Esophagus squamous epithelium (tissue), 5 donors: ENCODE measurements around the gene SIDT1. TPM values are rescaled to one million over a fixed set of nuclear protein-coding genes. Genes with fewer than 3 reads are reported as not detected.

Experiments
- DNase-seq: peaks from one replicate; lab custom pipeline; 2025; lab: John Stamatoyannopoulos, UW
- H3K27ac ChIP-seq, 4 donors: fragments of 200-600 bp; sonication (generic); one replicate each; pipeline ENCODE4 v1.5.1; 2016 to 2019; ENCODE audit warnings: mild to moderate bottlenecking in 1 of 4
- H3K27me3 ChIP-seq, 4 donors: fragments of 200-600 bp; sonication (generic); 1 replicate in 3 of 4; 2 replicates in 1 of 4; pipeline versions ENCODE4 v1.5.1 to v1.6.0; 2017 to 2021; ENCODE audit warnings: antibody characterized with exemption in 1 of 4
- H3K36me3 ChIP-seq, 3 donors: fragments of 200-600 bp; sonication (generic); one replicate each; pipeline ENCODE4 v1.5.1; 2016 to 2019
- H3K4me1 ChIP-seq, 3 donors: fragments of 200-600 bp; sonication (generic); one replicate each; pipeline ENCODE4 v1.5.1; 2017 to 2019
- H3K4me3 ChIP-seq, 4 donors: fragments of 200-600 bp; sonication (generic); 1 replicate in 3 of 4; 2 replicates in 1 of 4; pipeline ENCODE4 v1.5.1; 2016 to 2019; ENCODE audit warnings: mild to moderate bottlenecking in 2 of 4, moderate library complexity in 1 of 4
- H3K9me3 ChIP-seq, 3 donors: fragments of 200-600 bp; sonication (generic); one replicate each; pipeline ENCODE4 v1.5.1; 2016 to 2019
- POLR2A ChIP-seq, 4 donors: fragments of 450-650 bp; IDR thresholded peaks; one replicate each; pipeline ENCODE4 v1.6.1; 2017; ENCODE audit warnings: antibody characterized with exemption in 4 of 4, mild to moderate bottlenecking in 4 of 4, moderate library complexity in 3 of 4
- WGBS, 2 donors: methylation state at CpG; one replicate each; pipeline ENCODE4 v1.1.5; 2018; 5-methylcytosine and 5-hydroxymethylcytosine counted together
- intact Hi-C: fragments of 100-400 bp; cut with DNase I; formaldehyde crosslinking; loops from one replicate; pipeline ENCODE4 v1.15.0; 2022
- total RNA-seq, 4 donors: library from RNA; depleted of rRNA; stranded (reverse); fragments of >200 nt; gene quantifications; one replicate each; pipeline ENCODE4 v1.1.0, GENCODE V29; 2016
- TF ChIP-seq, protein P1 (sequence below), 6 experiments: fragments of 450-650 bp in 4 of 6; fragments of 200-600 bp in 2 of 6; sonication (generic) in 2 of 6; IDR thresholded peaks; one replicate each; pipeline ENCODE4 v1.5.1; 2016 to 2019; ENCODE audit warnings: antibody characterized with exemption in 6 of 6, mild to moderate bottlenecking in 4 of 6, moderate library complexity in 4 of 6
- donor health status: DM: yes; HTN: yes; CAD: no.

SIDT1 gene
- total RNA-seq, 4 donors from 2014 or later, result 3.8 to 4.4 (median 4.3) TPM

DNA sequence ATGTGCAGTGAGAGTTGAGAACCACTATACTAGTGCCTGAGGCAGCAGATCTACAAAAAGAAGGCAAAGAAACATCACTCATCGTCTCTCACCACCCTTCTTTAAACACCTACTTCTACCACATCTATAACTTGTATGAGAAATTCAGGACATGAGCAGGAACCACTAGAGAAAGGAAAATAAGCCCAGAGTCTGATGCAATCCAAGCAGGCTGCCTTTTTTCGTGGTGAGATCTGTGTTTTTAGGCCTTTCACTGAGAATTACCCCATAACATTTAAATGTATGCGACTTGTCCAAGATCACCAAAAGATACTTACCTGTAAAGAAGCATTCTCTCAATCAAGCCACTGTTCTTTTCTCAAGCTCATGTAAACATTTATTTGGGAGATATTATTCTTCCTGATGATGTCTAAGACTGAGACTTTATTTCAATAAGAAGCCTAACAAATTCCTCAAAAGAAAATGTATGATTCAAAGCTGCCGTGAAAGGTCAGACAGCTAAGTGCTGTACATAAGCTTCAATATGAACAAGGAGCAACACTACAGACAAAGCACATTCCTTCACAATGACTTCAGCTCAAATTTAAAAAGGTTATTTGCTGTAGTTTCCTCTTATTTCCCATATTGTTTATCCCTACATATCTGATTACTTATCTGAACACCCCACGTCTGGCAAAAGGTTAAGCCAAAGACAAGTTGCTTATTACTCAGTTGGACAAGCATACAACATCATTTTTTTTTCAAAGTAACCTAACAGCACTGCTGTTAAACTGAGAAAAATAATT is 33.9 kb upstream of the SIDT1 start:
- H3K27me3 ChIP-seq, result no peaks in the 10 kb centered on the region
- no peak for DNase-seq
- no peaks in the 10 kb centered on the region for H3K4me1 ChIP-seq
- TF ChIP-seq, protein P1, sequence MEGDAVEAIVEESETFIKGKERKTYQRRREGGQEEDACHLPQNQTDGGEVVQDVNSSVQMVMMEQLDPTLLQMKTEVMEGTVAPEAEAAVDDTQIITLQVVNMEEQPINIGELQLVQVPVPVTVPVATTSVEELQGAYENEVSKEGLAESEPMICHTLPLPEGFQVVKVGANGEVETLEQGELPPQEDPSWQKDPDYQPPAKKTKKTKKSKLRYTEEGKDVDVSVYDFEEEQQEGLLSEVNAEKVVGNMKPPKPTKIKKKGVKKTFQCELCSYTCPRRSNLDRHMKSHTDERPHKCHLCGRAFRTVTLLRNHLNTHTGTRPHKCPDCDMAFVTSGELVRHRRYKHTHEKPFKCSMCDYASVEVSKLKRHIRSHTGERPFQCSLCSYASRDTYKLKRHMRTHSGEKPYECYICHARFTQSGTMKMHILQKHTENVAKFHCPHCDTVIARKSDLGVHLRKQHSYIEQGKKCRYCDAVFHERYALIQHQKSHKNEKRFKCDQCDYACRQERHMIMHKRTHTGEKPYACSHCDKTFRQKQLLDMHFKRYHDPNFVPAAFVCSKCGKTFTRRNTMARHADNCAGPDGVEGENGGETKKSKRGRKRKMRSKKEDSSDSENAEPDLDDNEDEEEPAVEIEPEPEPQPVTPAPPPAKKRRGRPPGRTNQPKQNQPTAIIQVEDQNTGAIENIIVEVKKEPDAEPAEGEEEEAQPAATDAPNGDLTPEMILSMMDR (IDR thresholded peaks at IDR 0.05), result no peak
- TF ChIP-seq POLR2A (IDR thresholded peaks at IDR 0.05), result no peak
- H3K27ac ChIP-seq, result no peak overlapping the region
- no peak overlapping the region for H3K4me3 ChIP-seq
- intact Hi-C loops, result loop anchor here (10.0 kb wide), 1 partner anchor 76 kb away; no protein-coding TSS in a partner anchor
- peaks cover 0 to 43% (median 0%) of the 10 kb centered on the region in 3 donors for H3K36me3 ChIP-seq
- H3K9me3 ChIP-seq, result no peaks in the 10 kb centered on the region
- 69 to 80% methylated on average over 5 of the region's 5 CpGs for WGBS, 2 donors

DNA sequence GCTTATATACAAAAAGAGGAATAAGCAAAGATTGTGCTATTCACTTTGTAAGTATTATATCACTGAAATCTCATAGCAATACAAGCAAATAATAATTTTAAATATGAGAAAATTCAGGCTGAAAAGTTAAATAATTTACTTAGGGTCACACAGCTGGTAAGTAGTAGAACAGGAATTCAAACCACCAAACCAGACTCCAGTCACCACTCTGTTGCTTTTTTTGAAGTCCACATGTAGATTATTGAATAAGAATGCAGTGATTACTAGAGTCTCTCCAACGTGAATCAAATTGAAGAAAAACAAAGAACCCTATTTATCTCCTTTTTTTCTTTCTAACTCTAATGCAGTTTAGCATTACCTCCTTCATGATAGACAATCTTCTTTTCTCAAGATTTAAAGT is 33.3 kb upstream of the SIDT1 start:
- Histone ChIP-seq H3K27ac (no peak overlapping the region), H3K9me3 (no peaks in the 10 kb centered on the region), H3K4me3 (no peak overlapping the region), H3K27me3 (no peaks in the 10 kb centered on the region), H3K36me3 (peaks cover 0 to 47% (median 0%) of the 10 kb centered on the region in 3 donors), H3K4me1 (no peaks in the 10 kb centered on the region)
- no peak for TF ChIP-seq POLR2A (IDR thresholded peaks at IDR 0.05)
- TF ChIP-seq, protein P1 (IDR thresholded peaks at IDR 0.05), result no peak
- WGBS, 2 donors, result 0 to 29% methylated on average over 1 of the region's 1 CpG
- intact Hi-C loops, result loop anchor here (10.0 kb wide), 1 partner anchor 76 kb away; no protein-coding TSS in a partner anchor
- no peak for DNase-seq

DNA sequence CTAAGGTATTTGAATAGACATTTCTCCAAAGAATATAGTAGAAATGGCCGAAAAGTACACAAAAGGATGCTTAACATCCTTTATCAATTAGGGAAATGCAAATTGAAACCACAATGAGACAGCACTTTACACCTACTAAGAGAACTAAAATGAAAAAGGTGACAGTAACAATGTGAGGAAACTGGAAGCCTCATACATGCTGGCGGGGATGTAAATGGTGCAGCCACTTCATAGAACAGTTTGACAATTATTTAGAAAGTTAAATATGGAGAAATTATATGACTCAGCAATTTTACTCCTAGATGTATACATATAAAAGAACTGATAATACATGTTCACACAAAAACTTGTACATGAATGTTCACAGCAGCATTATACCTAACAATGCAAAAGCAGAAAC is 30.8 kb upstream of the SIDT1 start:
- Histone ChIP-seq H3K4me1 (no peaks in the 10 kb centered on the region), H3K27ac (no peak overlapping the region), H3K27me3 (no peaks in the 10 kb centered on the region), H3K9me3 (no peaks in the 10 kb centered on the region), H3K36me3 (peaks cover 0 to 63% (median 0%) of the 10 kb centered on the region in 3 donors), H3K4me3 (no peak overlapping the region)
- intact Hi-C loops, result no loop called here
- DNase-seq, result no peak
- TF ChIP-seq POLR2A (IDR thresholded peaks at IDR 0.05), result no peak
- TF ChIP-seq, protein P1 (IDR thresholded peaks at IDR 0.05), result no peak
- WGBS, 2 donors, result 76 to 81% methylated on average over 2 of the region's 2 CpGs

GRCh38 chr3:113505867-113506266 is 26.5 kb upstream of the SIDT1 start:
- H3K4me3 ChIP-seq, result no peak overlapping the region
- WGBS, 2 donors, result 90 to 100% methylated on average over 3 of the region's 3 CpGs
- no peaks in the 10 kb centered on the region for H3K9me3 ChIP-seq
- TF ChIP-seq POLR2A (IDR thresholded peaks at IDR 0.05), result no peak
- TF ChIP-seq, protein P1 (IDR thresholded peaks at IDR 0.05), result no peak
- H3K27ac ChIP-seq, result no peak overlapping the region
- intact Hi-C loops, result no loop called here
- H3K4me1 ChIP-seq, result no peaks in the 10 kb centered on the region
- H3K27me3 ChIP-seq, result no peaks in the 10 kb centered on the region
- DNase-seq, result no peak
- peaks cover 0 to 36% (median 0%) of the 10 kb centered on the region in 3 donors for H3K36me3 ChIP-seq

GRCh38 chr3:113507501-113508067 is 24.8 kb upstream of the SIDT1 start:
- TF ChIP-seq, protein P1 (IDR thresholded peaks at IDR 0.05), result no peak
- WGBS, 2 donors, result 45 to 55% methylated on average over 4 of the region's 4 CpGs
- intact Hi-C loops, result no loop called here

More at GRCh38 chr3:113507501-113508067, 24.8 kb upstream of the SIDT1 start:
- Histone ChIP-seq H3K4me3 (no peak overlapping the region), H3K27ac (no peak overlapping the region), H3K27me3 (no peaks in the 10 kb centered on the region), H3K4me1 (no peaks in the 10 kb centered on the region), H3K36me3 (peaks cover 0 to 25% (median 0%) of the 10 kb centered on the region in 3 donors), H3K9me3 (no peaks in the 10 kb centered on the region)
- DNase-seq, result no peak
